ENCODE measurements around the gene TEX2. TPM values are rescaled to one million over a fixed set of nuclear protein-coding genes. Genes with fewer than 3 reads are reported as not detected.

Gene TEX2
- polyA plus RNA-seq, 1 of the 3 experiments (the other 2 are of a cell fraction): 24.0 TPM

- Histone ChIP-seq H2AFZ (ENCODE audit: low read depth) (no peak overlapping the region), H3K9ac (no peak overlapping the region), H3K4me3 (ENCODE audit: low read depth in 2 of 2, low read length in 1 of 2) (no peak overlapping the region), H3K27me3 (ENCODE audit: insufficient read depth) (no peaks in the 10 kb centered on the region), H3K4me2 (no peak overlapping the region), H3F3A (replicated peaks; ENCODE audit: insufficient read depth) (peaks cover 16% of the 10 kb centered on the region), H3K27ac (ENCODE audit: low read depth in 2 of 2, low read length in 1 of 2) (no peak overlapping the region), H3K36me3 (replicated peaks in 1 of 2; ENCODE audit: control insufficient read depth in 1 of 2, insufficient read depth in 2 of 2, low read length in 1 of 2) (peaks cover 24 to 84% of the 10 kb centered on the region in 2 experiments), H3K9me2 (no peaks in the 10 kb centered on the region), H3K4me1 (ENCODE audit: control insufficient read depth in 1 of 2, insufficient read depth in 2 of 2, low read depth in 1 of 2, low read length in 1 of 2) (peaks cover 0 to 47% of the 10 kb centered on the region in 2 experiments; a peak in 2 of 4 replicates), H3K79me2 (ENCODE audit: insufficient read depth) (no peaks in the 10 kb centered on the region), H3K9me3 (no peaks in the 10 kb centered on the region), H4K20me1 (ENCODE audit: insufficient read depth) (no peaks in the 10 kb centered on the region)
- TF ChIP-seq TAF1 (IDR thresholded peaks at IDR 0.05; ENCODE audit: borderline replicate concordance, low read depth, low read length): no peak
- TF ChIP-seq MEF2A (IDR thresholded peaks at IDR 0.05; ENCODE audit: borderline replicate concordance, low read depth): no peak
- TF ChIP-seq JUND (IDR thresholded peaks at IDR 0.05): no peak
- TF ChIP-seq SMC3 (IDR thresholded peaks at IDR 0.05; ENCODE audit: low read depth, low read length): no peak
- no peak for TF ChIP-seq EZH2phosphoT487 (IDR thresholded peaks at IDR 0.05; ENCODE audit: borderline replicate concordance, low read depth)
- no peak for TF ChIP-seq NFIC (IDR thresholded peaks at IDR 0.05; ENCODE audit: borderline replicate concordance)
- no peak for TF ChIP-seq YY1 (IDR thresholded peaks at IDR 0.05; ENCODE audit: low read depth)
- no peak for TF ChIP-seq USF2 (IDR thresholded peaks at IDR 0.05; ENCODE audit: borderline replicate concordance, low read depth, low read length)
- no peak for TF ChIP-seq RFX5 (IDR thresholded peaks at IDR 0.05; ENCODE audit: low read length)
- no peak for TF ChIP-seq ELF1 (IDR thresholded peaks at IDR 0.05)
- no peak for TF ChIP-seq PBX3 (IDR thresholded peaks at IDR 0.05)
- TF ChIP-seq RCOR1 (IDR thresholded peaks at IDR 0.05; ENCODE audit: low read length): no peak
- TF ChIP-seq EP300 (IDR thresholded peaks at IDR 0.05; ENCODE audit: borderline replicate concordance in 1 of 2, low read depth in 1 of 2, low read length in 1 of 2): no peak
- TF ChIP-seq FOXM1 (IDR thresholded peaks at IDR 0.05; ENCODE audit: low read depth): no peak
- no peak for TF ChIP-seq POLR2AphosphoS5 (IDR thresholded peaks at IDR 0.05; ENCODE audit: low read depth, low read length)
- no peak for TF ChIP-seq CTCF (IDR thresholded peaks at IDR 0.05)
- TF ChIP-seq REST (IDR thresholded peaks at IDR 0.05; ENCODE audit: low read depth, low read length): no peak
- TF ChIP-seq FOXJ3 (CRISPR knock-in tag; IDR thresholded peaks at IDR 0.05): no peak
- TF ChIP-seq SIN3A (IDR thresholded peaks at IDR 0.05; ENCODE audit: borderline replicate concordance, low read depth, low read length): no peak
- TF ChIP-seq RXRA (IDR thresholded peaks at IDR 0.05; ENCODE audit: borderline replicate concordance, low read depth): no peak
- POLR2A ChIA-PET: interaction anchor here (2.7 kb wide), 1 partner anchor 9 kb away, joined by 9 read pairs; no protein-coding TSS in a partner anchor
- no peak for DNase-seq
- 96% methylated on average over 4 of the region's 4 CpGs for WGBS (ENCODE audit: low lambda C conversion rate)
- CTCF ChIA-PET: interaction anchor here (0.6 to 2.4 kb wide), 10 partner anchors 12 to 137 kb away, joined by 3 to 8 read pairs (median 3); no protein-coding TSS in a partner anchor
These were observed 108.8 kb downstream of the TEX2 start for GRCh38 chr17:64154313-64154695.
